Spleen (tissue), 11 donors: ENCODE data around the gene NT5C1A. TPM values are rescaled to one million over a fixed set of nuclear protein-coding genes. Genes with fewer than 3 reads are reported as not detected.

Experiments used
- DNase-seq: peaks from one replicate; pipeline ENCODE4 v3.0.0-alpha.2; 2020
- H3K27ac ChIP-seq, 8 donors: fragments of 200-600 bp; sonication (generic) in 7 of 8; 1 replicate in 4 of 8; 2 replicates in 4 of 8; pipeline versions ENCODE4 v1.5.0 to v1.8.0; 2016 to 2021; ENCODE audit warnings: inconsistent platforms in 4 of 8, mild to moderate bottlenecking in 4 of 8, moderate library complexity in 1 of 8
- H3K27me3 ChIP-seq, 7 donors: fragments of 200-600 bp; sonication (generic) in 6 of 7; replicated peaks in 1 of 7; 1 replicate in 4 of 7; 2 replicates in 3 of 7; pipeline versions ENCODE4 v1.5.0 to v1.8.0; 2016 to 2021; ENCODE audit warnings: inconsistent platforms in 3 of 7, mild to moderate bottlenecking in 1 of 7
- H3K36me3 ChIP-seq, 6 donors: fragments of 200-600 bp; sonication (generic) in 5 of 6; 1 replicate in 4 of 6; 2 replicates in 2 of 6; pipeline versions ENCODE4 v1.5.0 to v1.8.0; 2016 to 2021; ENCODE audit warnings: inconsistent platforms in 2 of 6
- H3K4me1 ChIP-seq, 6 donors: fragments of 200-600 bp; sonication (generic) in 5 of 6; 1 replicate in 3 of 6; 2 replicates in 3 of 6; pipeline versions ENCODE4 v1.5.0 to v1.8.0; 2016 to 2021; ENCODE audit warnings: inconsistent platforms in 3 of 6
- H3K4me3 ChIP-seq, 8 donors: fragments of 200-600 bp; sonication (generic) in 7 of 8; 1 replicate in 4 of 8; 2 replicates in 4 of 8; pipeline versions ENCODE4 v1.5.0 to v1.8.0; 2016 to 2021; ENCODE audit warnings: inconsistent platforms in 4 of 8, mild to moderate bottlenecking in 4 of 8, moderate library complexity in 2 of 8
- H3K9me3 ChIP-seq, 8 donors: fragments of 200-600 bp; sonication (generic) in 7 of 8; 1 replicate in 4 of 8; 2 replicates in 4 of 8; pipeline versions ENCODE4 v1.5.0 to v1.8.0; 2016 to 2021; ENCODE audit warnings: inconsistent platforms in 4 of 8
- CTCF ChIP-seq, 11 experiments: fragments of 200-600 bp in 7 of 11; fragments of 450-650 bp in 4 of 11; sonication (generic) in 4 of 11; IDR thresholded peaks in 8 of 11; conservative IDR thresholded peaks in 3 of 11; 1 replicate in 7 of 11; 2 replicates in 4 of 11; pipeline versions ENCODE4 v1.4.0 to v1.8.0; 2016 to 2021; ENCODE audit warnings: antibody characterized with exemption in 11 of 11, inconsistent platforms in 4 of 11, mild to moderate bottlenecking in 1 of 11
- POLR2A ChIP-seq, 3 donors: fragments of 450-650 bp; IDR thresholded peaks; one replicate each; pipeline ENCODE4 v1.5.1; 2017; ENCODE audit warnings: antibody characterized with exemption in 3 of 3, mild to moderate bottlenecking in 1 of 3
- POLR2AphosphoS5 ChIP-seq, 3 donors: sonication (generic); formaldehyde crosslinking; IDR thresholded peaks; one replicate each; pipeline ENCODE4 v1.5.1; 2017; ENCODE audit warnings: antibody characterized with exemption in 3 of 3
- WGBS, 5 donors: extraction: QIAGEN DNeasy Blood & Tissue Kit in 3 of 5; methylation state at CpG; one replicate each; pipeline versions ENCODE4 v1.1.5 to v1.1.7; 2013 to 2018; 5-methylcytosine and 5-hydroxymethylcytosine counted together
- intact Hi-C: fragments of 100-400 bp; cut with DNase I; formaldehyde crosslinking; loops from one replicate; pipeline ENCODE4 v1.15.0; 2023; ENCODE audit warnings: low total_unique reads
- polyA plus RNA-seq, 3 donors: library from polyadenylated mRNA; stranded (reverse); fragments of 200-250 nt; gene quantifications; one replicate each; pipeline ENCODE4 v1.2.1, GENCODE V29; 2013
- total RNA-seq, 7 donors: library from RNA; depleted of rRNA in 3 of 7; stranded (reverse); fragments of >200 nt in 3 of 7; fragmentation: NEBNext Ultra II Directional in 4 of 7; extraction: Animal tissue kit (Norgen Biotek cat#: 25700) in 4 of 7; gene quantifications; one replicate each; pipeline versions ENCODE4 v1.1.0 to v1.2.1, GENCODE V29; 2016 to 2021
- donor health status: healthy with polysubstance abuse.
- donor health status: DM: no; HTN: no; CAD: no; lungs with moderate emphysema.
- donor health status: DM: no; HTN: no; CAD: no.
- donor health status: Bipolar disorder and iron deficiency.
- donor health status: healthy.
- donor health status: DM: no; HTN: no; CAD: no.
- donor health status: DM: yes; HTN: yes; CAD: no.

Gene NT5C1A
- total and polyA plus RNA-seq, 10 donors: 0.23 TPM; not detected in 9

- 79 to 90% (median 83%) methylated on average over 3 of the region's 3 CpGs for WGBS, 5 donors
- DNase-seq: no peak
- intact Hi-C loops: no loop called here
- Histone ChIP-seq H3K4me3 (no peak overlapping the region), H3K36me3 (no peaks in the 10 kb centered on the region), H3K27me3 (peaks cover 0 to 4% (median 0%) of the 10 kb centered on the region in 7 donors), H3K4me1 (peaks cover 0 to under 1% (median 0%) of the 10 kb centered on the region in 6 donors), H3K27ac (no peak overlapping the region), H3K9me3 (no peaks in the 10 kb centered on the region)
- TF ChIP-seq POLR2AphosphoS5 (IDR thresholded peaks at IDR 0.05) (no peak), POLR2A (IDR thresholded peaks at IDR 0.05) (no peak), CTCF (IDR thresholded peaks at IDR 0.05 in 8 of 11, conservative IDR thresholded peaks at IDR 0.05 in 3 of 11) (no peak)
Observed at GRCh38 chr1:39620659-39621165, 51.2 kb downstream of the NT5C1A start.

- H3K27me3 ChIP-seq: peaks cover 0 to 11% (median 0%) of the 10 kb centered on the region in 7 donors
- no peak for TF ChIP-seq CTCF (IDR thresholded peaks at IDR 0.05 in 8 of 11, conservative IDR thresholded peaks at IDR 0.05 in 3 of 11)
- no peak for TF ChIP-seq POLR2A (IDR thresholded peaks at IDR 0.05)
- TF ChIP-seq POLR2AphosphoS5 (IDR thresholded peaks at IDR 0.05): no peak
- H3K9me3 ChIP-seq: no peaks in the 10 kb centered on the region
- H3K36me3 ChIP-seq: no peaks in the 10 kb centered on the region
- no peak overlapping the region for H3K27ac ChIP-seq
- no peak for DNase-seq
- WGBS, 5 donors: 79 to 92% (median 87%) methylated on average over 4 of the region's 4 CpGs
- no peaks in the 10 kb centered on the region for H3K4me1 ChIP-seq
- intact Hi-C loops: no loop called here
- H3K4me3 ChIP-seq: no peak overlapping the region
Observed at GRCh38 chr1:39617488-39618049, 54.3 kb downstream of the NT5C1A start.

- Histone ChIP-seq H3K4me3 (no peak overlapping the region), H3K36me3 (no peaks in the 10 kb centered on the region), H3K27ac (no peak overlapping the region), H3K4me1 (no peaks in the 10 kb centered on the region), H3K27me3 (peaks cover 0 to 13% (median 0%) of the 10 kb centered on the region in 7 donors), H3K9me3 (no peaks in the 10 kb centered on the region)
- no peak for DNase-seq
- TF ChIP-seq POLR2A (IDR thresholded peaks at IDR 0.05): no peak
- TF ChIP-seq CTCF (IDR thresholded peaks at IDR 0.05 in 8 of 11, conservative IDR thresholded peaks at IDR 0.05 in 3 of 11): no peak
- no peak for TF ChIP-seq POLR2AphosphoS5 (IDR thresholded peaks at IDR 0.05)
- WGBS, 5 donors: 69 to 75% (median 71%) methylated on average over 8 of the region's 8 CpGs
- intact Hi-C loops: no loop called here
Observed at GRCh38 chr1:39615086-39615673, 56.7 kb downstream of the NT5C1A start.

- Histone ChIP-seq H3K9me3 (no peaks in the 10 kb centered on the region), H3K4me1 (peaks cover 0 to 6% (median 0%) of the 10 kb centered on the region in 6 donors), H3K36me3 (no peaks in the 10 kb centered on the region), H3K4me3 (no peak overlapping the region), H3K27ac (no peak overlapping the region), H3K27me3 (peaks cover 0 to 20% (median 0%) of the 10 kb centered on the region in 7 donors)
- no peak for TF ChIP-seq CTCF (IDR thresholded peaks at IDR 0.05 in 8 of 11, conservative IDR thresholded peaks at IDR 0.05 in 3 of 11)
- no peak for TF ChIP-seq POLR2A (IDR thresholded peaks at IDR 0.05)
- no peak for TF ChIP-seq POLR2AphosphoS5 (IDR thresholded peaks at IDR 0.05)
- DNase-seq: no peak
- WGBS, 5 donors: 86 to 94% (median 91%) methylated on average over 6 of the region's 6 CpGs
- intact Hi-C loops: no loop called here
Observed at GRCh38 chr1:39614488-39614887, 57.4 kb downstream of the NT5C1A start.
